ENCODE data around the gene P2RX1.

- TF ChIP-seq CTCF (IDR thresholded peaks at IDR 0.05; ENCODE audit: low read length) (no peak), EZH2 (optimal IDR thresholded peaks at IDR 0.05; ENCODE audit: low read depth, low read length) (no peak), EZH2phosphoT487 (IDR thresholded peaks at IDR 0.05; ENCODE audit: low read length) (no peak)
Observed at GRCh38 chr17:3896108-3896967, 19.9 kb downstream of the P2RX1 start.

All from MM.1S (cell line).